Pancreas (tissue), 10 donors: Measurements from ENCODE around the gene PTPRK. TPM values are rescaled to one million over a fixed set of nuclear protein-coding genes. Genes with fewer than 3 reads are reported as not detected.

Experiments
- ATAC-seq, 4 donors: fragments of 200-7000 bp; cut with Tn5 transposase; one replicate each; pipeline versions ENCODE4 v1.8.0 to v1.9.1; 2020; ENCODE audit warnings: mild to moderate bottlenecking in 4 of 4, moderate library complexity in 4 of 4
- DNase-seq, 6 donors: peaks; one replicate each; pipeline ENCODE4 v3.0.0-alpha.2; 2020
- FAIRE-seq: peaks from 2 replicates; lab custom pipeline; 2012; peaks lifted over from hg19 to GRCh38; lab: Jason Lieb, UNC
- H3K27ac ChIP-seq, 4 donors: fragments of 200-600 bp; sonication (generic); 1 replicate in 3 of 4; 2 replicates in 1 of 4; pipeline versions ENCODE4 v1.5.0 to v1.8.0; 2020
- H3K27me3 ChIP-seq, 4 donors: fragments of 200-600 bp; one replicate each; pipeline ENCODE4 v1.8.0; 2021
- H3K36me3 ChIP-seq, 3 donors: fragments of 200-600 bp; sonication (generic) in 1 of 3; one replicate each; pipeline versions ENCODE4 v1.5.0 to v1.8.0; 2020 to 2021
- H3K4me1 ChIP-seq, 3 donors: fragments of 200-600 bp; one replicate each; pipeline ENCODE4 v1.8.0; 2021
- H3K4me3 ChIP-seq, 4 donors: fragments of 200-600 bp; sonication (generic) in 2 of 4; one replicate each; pipeline versions ENCODE4 v1.5.0 to v1.8.0; 2020 to 2021
- H3K9me3 ChIP-seq, 4 donors: fragments of 200-600 bp; one replicate each; pipeline ENCODE4 v1.8.0; 2021
- CTCF ChIP-seq, 4 donors: fragments of 200-600 bp; sonication (generic) in 3 of 4; IDR thresholded peaks; one replicate each; pipeline versions ENCODE4 v1.5.0 to v1.8.0; 2021; ENCODE audit warnings: antibody characterized with exemption in 4 of 4
- WGBS, 2 donors: extraction: QIAGEN DNeasy Blood & Tissue Kit; methylation state at CpG; one replicate each; pipeline ENCODE4 v1.1.7; 2013; 5-methylcytosine and 5-hydroxymethylcytosine counted together
- intact Hi-C, 3 donors: fragments of 100-400 bp; cut with DNase I; formaldehyde crosslinking; loops; one replicate each; pipeline versions ENCODE4 v1.11.1 to v1.14.2; 2022
- polyA plus RNA-seq, 2 donors: library from polyadenylated mRNA; stranded (reverse); fragments of 200-250 nt; gene quantifications; one replicate each; pipeline ENCODE4 v1.2.3, GENCODE V29; 2013
- total RNA-seq, 6 donors: library from RNA; stranded (reverse); fragmentation: NEBNext Ultra II Directional in 4 of 6; extraction: Animal tissue kit (Norgen Biotek cat#: 25700) in 4 of 6; gene quantifications; one replicate each; pipeline versions ENCODE4 v1.2.1 to v1.2.4, GENCODE V29; 2021 to 2023
- donor health status: healthy with polysubstance abuse.
- donor health status: DM: no; HTN: no; CAD: no; lungs with moderate emphysema.
- donor health status: DM: no; HTN: no; CAD: no.
- donor health status: control.
- donor health status: control.
- donor health status: Bipolar disorder and iron deficiency.
- donor health status: DM: yes; HTN: yes; CAD: no.
- donor health status: DM: no; HTN: no; CAD: no.
- donor health status: DM: no; HTN: no; CAD: no.
- donor health status: DM: yes; HTN: yes; CAD: no.

Gene PTPRK
- total and polyA plus RNA-seq, 8 donors = 10.5 to 72.7 (median 51.7) TPM

GRCh38 chr6:128241216-128241615, 279.2 kb downstream of the PTPRK start:
- TF ChIP-seq CTCF (IDR thresholded peaks at IDR 0.05) = no peak
- intact Hi-C loops = no loop called here
- H3K9me3 ChIP-seq = no peaks in the 10 kb centered on the region
- WGBS, 2 donors = 78 to 95% methylated on average over 3 of the region's 3 CpGs
- no peak overlapping the region for H3K4me3 ChIP-seq
- no peak overlapping the region for H3K27ac ChIP-seq
- no peak for DNase-seq
- no peaks in the 10 kb centered on the region for H3K27me3 ChIP-seq
- H3K36me3 ChIP-seq = no peaks in the 10 kb centered on the region
- peaks cover 0 to 3% (median 0%) of the 10 kb centered on the region in 3 donors for H3K4me1 ChIP-seq
- FAIRE-seq = no peak
- ATAC-seq = no peak

- H3K9me3 ChIP-seq = no peaks in the 10 kb centered on the region
- WGBS, 2 donors = 85 to 89% methylated on average over 3 of the region's 3 CpGs
- no peak for FAIRE-seq
These were observed 280.4 kb downstream of the PTPRK start for GRCh38 chr6:128240024-128240428.

GRCh38 chr6:128239146-128239545, 281.3 kb downstream of the PTPRK start:
- H3K4me1 ChIP-seq = no peaks in the 10 kb centered on the region
- ATAC-seq = no peak
- intact Hi-C loops = no loop called here
- H3K9me3 ChIP-seq = no peaks in the 10 kb centered on the region
- no peaks in the 10 kb centered on the region for H3K36me3 ChIP-seq
- no peak for FAIRE-seq
- 91 to 100% methylated on average over 1 of the region's 1 CpG for WGBS, 2 donors
- no peak overlapping the region for H3K27ac ChIP-seq
- DNase-seq = no peak
- H3K27me3 ChIP-seq = no peaks in the 10 kb centered on the region
- no peak for TF ChIP-seq CTCF (IDR thresholded peaks at IDR 0.05)
- no peak overlapping the region for H3K4me3 ChIP-seq

More at GRCh38 chr6:128240024-128240428, 280.4 kb downstream of the PTPRK start:
- Histone ChIP-seq H3K27ac (no peak overlapping the region), H3K27me3 (no peaks in the 10 kb centered on the region), H3K36me3 (no peaks in the 10 kb centered on the region), H3K4me3 (no peak overlapping the region), H3K4me1 (no peaks in the 10 kb centered on the region)
- TF ChIP-seq CTCF (IDR thresholded peaks at IDR 0.05) = no peak
- intact Hi-C loops = no loop called here
- DNase-seq (no peak), ATAC-seq (no peak)

GRCh38 chr6:128238225-128238624, 282.2 kb downstream of the PTPRK start:
- intact Hi-C loops = no loop called here
- ATAC-seq (no peak), FAIRE-seq (no peak), DNase-seq (no peak)
- TF ChIP-seq CTCF (IDR thresholded peaks at IDR 0.05) = no peak
- 68% methylated on average over 1 of the region's 1 CpG for WGBS, 2 donors
- Histone ChIP-seq H3K4me1 (no peaks in the 10 kb centered on the region), H3K36me3 (no peaks in the 10 kb centered on the region), H3K4me3 (no peak overlapping the region), H3K27ac (no peak overlapping the region), H3K9me3 (no peaks in the 10 kb centered on the region), H3K27me3 (no peaks in the 10 kb centered on the region)

- ATAC-seq (no peak), DNase-seq (no peak), FAIRE-seq (no peak)
- 84 to 99% methylated on average over 4 of the region's 4 CpGs for WGBS, 2 donors
- no peak for TF ChIP-seq CTCF (IDR thresholded peaks at IDR 0.05)
- Histone ChIP-seq H3K27ac (no peak overlapping the region), H3K4me1 (peaks cover 0 to 6% (median 4%) of the 10 kb centered on the region in 3 donors), H3K9me3 (no peaks in the 10 kb centered on the region), H3K27me3 (no peaks in the 10 kb centered on the region), H3K4me3 (no peak overlapping the region), H3K36me3 (no peaks in the 10 kb centered on the region)
- intact Hi-C loops = no loop called here
These were observed 284.8 kb downstream of the PTPRK start for GRCh38 chr6:128235556-128235955.
